HepG2 (cell line): ENCODE measurements around the gene PLPPR5. TPM values are rescaled to one million over a fixed set of nuclear protein-coding genes. Genes with fewer than 3 reads are reported as not detected.

ENCODE experiments used
- ATAC-seq: fragments of 200-7000 bp; cut with Tn5 transposase; 3 replicates; pipeline ENCODE4 v1.9.1; 2020; ENCODE audit warnings: mild to moderate bottlenecking, moderate library complexity
- BruUV-seq: library from RNA; stranded (reverse); fragments of 400-500 nt; replicated peaks from 2 replicates; lab custom pipeline; 2021; lab: Mats Ljungman, UMichigan
- CTCF ChIA-PET: fragments of 300-600 bp; formaldehyde crosslinking; extraction: SDS; loops from one replicate; lab custom pipeline; 2021; ENCODE audit warnings: low total read pairs, inconsistent platforms, low intra/inter-chr PET ratio; lab: Yijun Ruan, JAX
- POLR2A ChIA-PET: fragments of 350-600 bp; sonication (Branson Sonifier 250); formaldehyde crosslinking; loops from one replicate; lab custom pipeline; 2020; ENCODE audit warnings: antibody characterized with exemption, inconsistent platforms; lab: Yijun Ruan, JAX
- DNase-seq: peaks from one replicate; pipeline ENCODE4 v3.0.0-alpha.2; 2015; ENCODE audit warnings: low spot score
- FAIRE-seq: peaks from 3 replicates; lab custom pipeline; 2011; peaks lifted over from hg19 to GRCh38; lab: Jason Lieb, UNC
- H2AFZ ChIP-seq: one replicate; pipeline ENCODE4 v1.6.1; 2011; ENCODE audit warnings: low read length, inconsistent platforms
- H3K27ac ChIP-seq: fragments of 300-600 bp; 3 replicates; pipeline ENCODE4 v1.8.0; 2011; ENCODE audit warnings: mixed run types, mild to moderate bottlenecking, mixed read lengths, low read length, inconsistent platforms; ENCODE audit not compliant: insufficient read depth; ENCODE audit errors: extremely low read length
- H3K27me3 ChIP-seq, 2 experiments: fragments of 200-600 bp in 1 of 2; 2 replicates in 1 of 2; 3 replicates in 1 of 2; pipeline versions ENCODE4 v1.6.0 to v1.8.0; 2011; ENCODE audit warnings: low read length in 2 of 2, mild to moderate bottlenecking in 2 of 2, moderate library complexity in 2 of 2, inconsistent platforms in 1 of 2; ENCODE audit not compliant: insufficient read depth in 2 of 2, control insufficient read depth in 1 of 2
- H3K36me3 ChIP-seq, 2 experiments: fragments of 200-600 bp in 1 of 2; replicated peaks in 1 of 2; 2 replicates in 1 of 2; 3 replicates in 1 of 2; pipeline versions ENCODE4 v1.5.1 to v1.8.0; 2011; ENCODE audit warnings: low read length in 2 of 2, inconsistent platforms in 1 of 2; ENCODE audit not compliant: insufficient read depth in 2 of 2, control insufficient read depth in 1 of 2
- H3K4me1 ChIP-seq: 2 replicates; pipeline ENCODE4 v1.5.1; 2012; ENCODE audit warnings: low read length, inconsistent platforms; ENCODE audit not compliant: insufficient read depth
- H3K4me2 ChIP-seq: 2 replicates; pipeline ENCODE4 v1.6.0; 2011; ENCODE audit warnings: low read depth, low read length, inconsistent platforms
- H3K4me3 ChIP-seq, 3 experiments: fragments of 200-600 bp in 1 of 3; sonication (generic), shearing (Covaris generic) in 1 of 3; replicated peaks in 1 of 3; 2 replicates each; pipeline ENCODE4 v1.5.1; 2011 to 2016; ENCODE audit warnings: low read length in 3 of 3, inconsistent platforms in 2 of 3, low read depth in 2 of 3, mild to moderate bottlenecking in 2 of 3, control low read depth in 1 of 3, mixed read lengths in 1 of 3; ENCODE audit not compliant: insufficient read depth in 1 of 3
- H3K79me2 ChIP-seq: one replicate; pipeline ENCODE4 v1.6.1; 2011; ENCODE audit warnings: low read length, inconsistent platforms; ENCODE audit not compliant: insufficient read depth
- H3K9ac ChIP-seq: 2 replicates; pipeline ENCODE4 v1.6.0; 2011; ENCODE audit warnings: mild to moderate bottlenecking, low read depth, low read length, inconsistent platforms; ENCODE audit not compliant: insufficient read depth
- H3K9me3 ChIP-seq: 2 replicates; pipeline ENCODE4 v1.5.1; 2012; ENCODE audit warnings: mild to moderate bottlenecking, low read length
- H4K20me1 ChIP-seq: 2 replicates; pipeline ENCODE4 v1.6.0; 2011; ENCODE audit warnings: inconsistent platforms, mild to moderate bottlenecking, low read length, moderate library complexity; ENCODE audit not compliant: insufficient read depth
- CREM ChIP-seq, 2 experiments: sonication (generic) in 1 of 2; formaldehyde crosslinking in 1 of 2; IDR thresholded peaks; 2 replicates each; pipeline versions ENCODE4 v1.4.0 to v1.6.1; 2016 to 2020; ENCODE audit warnings: antibody characterized with exemption in 1 of 2, mild to moderate bottlenecking in 1 of 2, missing genetic modification reagents in 1 of 2
- E2F1 ChIP-seq: sonication (generic); formaldehyde crosslinking; IDR thresholded peaks from 2 replicates; pipeline ENCODE4 v1.5.0; 2020; ENCODE audit warnings: missing genetic modification reagents
- MAFF ChIP-seq: IDR thresholded peaks from 2 replicates; pipeline ENCODE4 v1.6.1; 2011; ENCODE audit warnings: low read depth, low read length, improper control_type of control experiment
- MATR3 ChIP-seq: sonication (generic); formaldehyde crosslinking; IDR thresholded peaks from 2 replicates; pipeline ENCODE4 v1.4.0; 2020; ENCODE audit warnings: missing genetic modification reagents
- NCOA2 ChIP-seq: sonication (generic); formaldehyde crosslinking; IDR thresholded peaks from 2 replicates; pipeline ENCODE4 v1.8.0; 2022; ENCODE audit warnings: inconsistent platforms
- ZNF691 ChIP-seq: sonication (generic); formaldehyde crosslinking; IDR thresholded peaks from 2 replicates; pipeline ENCODE4 v1.4.0; 2020; ENCODE audit warnings: missing genetic modification reagents, low read depth, mild to moderate bottlenecking, borderline replicate concordance
- WGBS: methylation state at CpG from one replicate; pipeline ENCODE4 v1.1.6; 2017; ENCODE audit warnings: low lambda C conversion rate; 5-methylcytosine and 5-hydroxymethylcytosine counted together
- in situ Hi-C: cut with HindIII; loops from 2 replicates; pipeline ENCODE4 v1.10.0; 2017; ENCODE audit warnings: low pct_unique_long_range_greater_than_20kb; ENCODE audit not compliant: extremely low pct_ligation_motif_present
- intact Hi-C: fragments of 100-400 bp; cut with micrococcal nuclease; formaldehyde crosslinking; loops from one replicate; pipeline ENCODE4 v1.10.0; 2022; ENCODE audit not compliant: unreplicated experiment
- polyA plus RNA-seq, 8 experiments: library from polyadenylated mRNA; depleted of rRNA in 3 of 8; stranded (reverse) in 7 of 8; unstranded in 1 of 8; fragments of >200 nt; fragmentation: Illumina TruSeq in 4 of 8; extraction: Trizol in 4 of 8; gene quantifications; 2 replicates each; pipeline versions ENCODE4 v1.2.1 to v1.2.3, GENCODE V29; 2011 to 2016; ENCODE audit warnings: low read depth in 4 of 8, missing spikeins in 1 of 8, mixed read lengths in 1 of 8; ENCODE audit not compliant: insufficient read depth in 1 of 8
- total RNA-seq, 5 experiments: library from RNA; depleted of rRNA; stranded (reverse); fragments of >200 nt; fragmentation: Illumina TruSeq; extraction: Trizol; gene quantifications; 2 replicates each; pipeline ENCODE4 v1.2.3, GENCODE V29; 2016; ENCODE audit warnings: low read depth in 1 of 5
- TF ChIP-seq, protein P1 (sequence below): IDR thresholded peaks from 2 replicates; pipeline ENCODE4 v1.6.1; 2016; ENCODE audit warnings: low read depth, control low read depth
- TF ChIP-seq, protein P2 (sequence below): sonication (generic); formaldehyde crosslinking; IDR thresholded peaks from 2 replicates; pipeline ENCODE4 v1.5.0; 2020; ENCODE audit warnings: missing genetic modification reagents, mild to moderate bottlenecking, borderline replicate concordance

The PLPPR5 gene
- total and polyA plus RNA-seq, 2 of the 13 experiments (the other 11 are each of a cell fraction or from before 2014, with no cell fraction given): not detected

DNA sequence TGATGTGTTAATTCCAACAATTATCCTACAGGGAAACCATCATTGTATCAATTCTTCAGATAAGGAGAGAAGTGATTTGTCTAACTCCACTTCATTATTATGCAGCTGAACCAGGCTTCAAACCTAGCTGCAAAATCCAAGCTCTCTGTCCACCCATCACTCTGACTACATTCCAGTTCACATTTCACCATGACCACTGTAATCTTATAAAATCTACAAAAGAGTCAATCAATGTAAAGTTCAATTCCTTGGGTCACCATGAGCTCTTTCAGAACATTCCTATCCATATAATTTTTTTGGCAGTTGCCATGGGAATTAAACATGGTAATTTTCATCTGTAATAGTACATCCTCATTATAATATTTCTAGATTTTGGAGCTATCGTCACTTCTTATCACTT is 100.9 kb downstream of the PLPPR5 start (continued):
- TF ChIP-seq, protein P1, sequence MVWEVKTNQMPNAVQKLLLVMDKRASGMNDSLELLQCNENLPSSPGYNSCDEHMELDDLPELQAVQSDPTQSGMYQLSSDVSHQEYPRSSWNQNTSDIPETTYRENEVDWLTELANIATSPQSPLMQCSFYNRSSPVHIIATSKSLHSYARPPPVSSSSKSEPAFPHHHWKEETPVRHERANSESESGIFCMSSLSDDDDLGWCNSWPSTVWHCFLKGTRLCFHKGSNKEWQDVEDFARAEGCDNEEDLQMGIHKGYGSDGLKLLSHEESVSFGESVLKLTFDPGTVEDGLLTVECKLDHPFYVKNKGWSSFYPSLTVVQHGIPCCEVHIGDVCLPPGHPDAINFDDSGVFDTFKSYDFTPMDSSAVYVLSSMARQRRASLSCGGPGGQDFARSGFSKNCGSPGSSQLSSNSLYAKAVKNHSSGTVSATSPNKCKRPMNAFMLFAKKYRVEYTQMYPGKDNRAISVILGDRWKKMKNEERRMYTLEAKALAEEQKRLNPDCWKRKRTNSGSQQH: no peak

- in situ Hi-C loops (no loop called here), intact Hi-C loops (no loop called here)
- H4K20me1 ChIP-seq: no peaks in the 10 kb centered on the region
- no peaks in the 10 kb centered on the region for H3K27me3 ChIP-seq
- BruUV-seq: no TSS peak
- POLR2A ChIA-PET: no interaction called here
- CTCF ChIA-PET: no interaction called here
- 3% methylated on average over 2 of the region's 2 CpGs for WGBS
- no peak for TF ChIP-seq ZNF691
- no peak overlapping the region for H3K4me2 ChIP-seq
- no peaks in the 10 kb centered on the region for H3K36me3 ChIP-seq
- no peaks in the 10 kb centered on the region for H3K4me1 ChIP-seq
- no peak overlapping the region for H3K9ac ChIP-seq
- ATAC-seq (no peak), FAIRE-seq (no peak), DNase-seq (no peak)
- H3K27ac ChIP-seq: no peak overlapping the region
- H3K9me3 ChIP-seq: no peaks in the 10 kb centered on the region
- no peak overlapping the region for H3K4me3 ChIP-seq
- no peaks in the 10 kb centered on the region for H3K79me2 ChIP-seq
- H2AFZ ChIP-seq: no peak overlapping the region
These were observed 101.4 kb downstream of the PLPPR5 start for GRCh38 chr1:98903261-98903660.

DNA sequence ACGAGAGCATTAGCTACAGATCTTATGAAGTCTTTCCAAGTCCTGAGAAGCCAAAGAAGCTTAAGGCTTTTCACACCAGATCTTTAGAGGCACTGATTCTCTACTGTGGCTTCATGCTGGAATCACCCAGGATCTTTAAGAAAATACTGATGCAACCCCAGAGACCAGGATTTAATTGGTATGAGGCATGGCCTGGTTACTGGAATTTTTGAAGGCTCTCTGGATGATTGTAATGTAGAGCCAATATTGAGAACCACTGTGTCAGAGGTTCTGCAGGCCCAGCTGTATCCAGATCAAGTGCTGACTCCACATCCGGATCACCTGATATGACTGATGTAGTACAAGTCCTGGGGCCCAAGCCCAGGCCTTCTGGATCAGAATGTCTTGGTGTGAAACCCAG is 105.7 kb downstream of the PLPPR5 start:
- in situ Hi-C loops: no loop called here
- ChIA-PET POLR2A (no interaction called here), CTCF (no interaction called here)
- no peak overlapping the region for H3K4me3 ChIP-seq
- DNase-seq: no peak
- BruUV-seq: no TSS peak
- no peak overlapping the region for H3K4me2 ChIP-seq
- H3K9ac ChIP-seq: no peak overlapping the region
- no peak for ATAC-seq
- no peaks in the 10 kb centered on the region for H3K27me3 ChIP-seq
- H3K27ac ChIP-seq: no peak overlapping the region
- no peaks in the 10 kb centered on the region for H3K9me3 ChIP-seq
- TF ChIP-seq CREM (IDR thresholded peaks at IDR 0.05) (no peak), CREM (CRISPR knock-in tag; IDR thresholded peaks at IDR 0.05) (no peak), E2F1 (CRISPR knock-in tag) (no peak), MATR3 (CRISPR knock-in tag) (no peak), NCOA2 (CRISPR knock-in tag) (no peak), MAFF (no peak)
- TF ChIP-seq, protein P2, sequence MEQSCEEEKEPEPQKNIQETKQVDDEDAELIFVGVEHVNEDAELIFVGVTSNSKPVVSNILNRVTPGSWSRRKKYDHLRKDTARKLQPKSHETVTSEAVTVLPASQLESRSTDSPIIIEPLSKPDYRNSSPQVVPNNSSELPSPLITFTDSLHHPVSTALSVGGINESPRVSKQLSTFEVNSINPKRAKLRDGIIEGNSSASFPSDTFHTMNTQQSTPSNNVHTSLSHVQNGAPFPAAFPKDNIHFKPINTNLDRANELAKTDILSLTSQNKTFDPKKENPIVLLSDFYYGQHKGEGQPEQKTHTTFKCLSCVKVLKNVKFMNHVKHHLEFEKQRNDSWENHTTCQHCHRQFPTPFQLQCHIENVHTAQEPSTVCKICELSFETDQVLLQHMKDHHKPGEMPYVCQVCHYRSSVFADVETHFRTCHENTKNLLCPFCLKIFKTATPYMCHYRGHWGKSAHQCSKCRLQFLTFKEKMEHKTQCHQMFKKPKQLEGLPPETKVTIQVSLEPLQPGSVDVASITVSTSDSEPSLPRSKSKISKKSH: no peak
- no peaks in the 10 kb centered on the region for H3K36me3 ChIP-seq
- WGBS: 4% methylated on average over 2 of the region's 2 CpGs
- FAIRE-seq: no peak
- no peaks in the 10 kb centered on the region for H4K20me1 ChIP-seq
- H2AFZ ChIP-seq: no peak overlapping the region
- H3K79me2 ChIP-seq: no peaks in the 10 kb centered on the region
- no peaks in the 10 kb centered on the region for H3K4me1 ChIP-seq
- intact Hi-C loops: no loop called here
